SHP77 (cell line): ENCODE results near the gene FAIM.
"Not testable (repeated sequence)": the region's sequence is repeated elsewhere in the genome, so short reads cannot be mapped to it uniquely, and the experiment has no call there.

Experiments used
- DNase-seq, 2 experiments: peaks; one replicate each; lab custom pipeline; 2025; lab: John Stamatoyannopoulos, UW

The FAIM gene

DNA sequence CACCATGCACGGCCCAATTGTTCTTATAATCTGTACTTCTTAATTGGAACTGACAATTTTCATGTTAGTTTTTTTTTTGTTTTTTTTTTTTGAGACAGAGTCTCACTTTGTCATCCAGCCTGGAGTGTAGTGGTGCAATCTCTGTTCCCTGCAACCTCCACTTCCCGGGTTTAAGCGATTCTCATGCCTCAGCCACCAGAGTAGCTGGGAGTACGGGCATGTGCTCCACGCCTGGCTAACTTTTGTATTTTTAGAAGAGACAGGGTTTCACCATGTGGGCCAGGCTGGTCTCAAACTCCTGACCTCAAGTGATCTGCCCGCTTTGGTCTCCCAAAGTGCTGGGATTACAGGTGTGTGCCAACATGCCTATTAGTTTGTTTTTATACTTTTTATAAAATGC lies 72.4 kb downstream of the FAIM start:
- not testable (repeated sequence) for DNase-seq

DNA sequence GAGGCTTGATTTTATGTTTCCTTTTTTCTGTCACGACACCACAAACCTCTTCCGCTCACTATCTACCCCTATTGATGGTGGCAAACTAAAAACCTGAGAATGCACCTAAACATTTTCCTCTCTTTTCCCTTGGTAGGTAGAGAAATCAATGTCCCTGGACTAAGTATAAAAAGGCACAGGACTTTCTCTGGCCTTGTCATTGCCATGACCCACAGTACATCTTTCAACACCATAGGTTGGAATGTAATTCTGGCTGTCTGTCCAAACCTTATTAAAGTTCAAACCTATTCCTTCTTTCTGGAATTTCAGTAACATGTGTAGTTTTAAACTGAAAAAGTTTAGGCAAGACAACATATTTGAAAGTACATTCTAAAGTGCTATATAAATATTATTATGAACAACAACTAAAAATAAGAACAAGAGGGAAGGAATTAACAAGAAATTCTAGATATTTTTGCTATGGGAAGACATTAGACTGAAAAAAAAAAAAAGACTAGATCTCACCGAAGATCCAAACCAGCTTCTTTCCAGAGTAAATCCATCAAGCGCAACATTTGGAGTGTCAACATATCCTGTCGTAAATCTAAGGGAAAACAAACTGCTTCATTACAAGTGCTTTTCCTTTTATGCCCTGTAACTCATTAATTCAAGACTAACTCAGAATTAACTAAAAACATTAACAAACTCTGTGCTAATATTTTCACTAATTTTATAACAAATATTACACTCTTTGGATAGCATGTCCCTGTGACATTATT lies 73.1 kb downstream of the FAIM start:
- no peak for DNase-seq

- DNase-seq, result no peak
These were observed 74.1 kb downstream of the FAIM start for GRCh38 chr3:138682648-138683047.
